IMR-90 (cell line): ENCODE data around the gene GDF15. TPM values are rescaled to one million over a fixed set of nuclear protein-coding genes. Genes with fewer than 3 reads are reported as not detected.

Experiments
- ATAC-seq: fragments of 200-7000 bp; cut with Tn5 transposase; 2 replicates; pipeline ENCODE4 v1.9.1; 2020; ENCODE audit warnings: low read depth, mild to moderate bottlenecking, moderate library complexity
- BruUV-seq: library from RNA; stranded (reverse); fragments of 400-500 nt; replicated peaks from 2 replicates; lab custom pipeline; 2021; lab: Mats Ljungman, UMichigan
- CTCF ChIA-PET: fragments of 300-600 bp; formaldehyde crosslinking; extraction: SDS; loops from one replicate; lab custom pipeline; 2021; ENCODE audit warnings: antibody characterized with exemption; lab: Yijun Ruan, JAX
- POLR2A ChIA-PET: fragments of 300-600 bp; sonication (Branson Sonifier 250); formaldehyde crosslinking; loops from one replicate; lab custom pipeline; 2022; ENCODE audit warnings: antibody characterized with exemption; ENCODE audit not compliant: unreplicated experiment; lab: Charles Lee
- DNase-seq: peaks from one replicate; pipeline ENCODE4 v3.0.0; 2013
- H2AFZ ChIP-seq: replicated peaks from 2 replicates; pipeline ENCODE3; 2013; ENCODE audit warnings: low read length, mild to moderate bottlenecking; ENCODE audit not compliant: poor library complexity
- H2AK5ac ChIP-seq: 2 replicates; pipeline ENCODE4 v1.6.1; 2013; ENCODE audit warnings: low read depth, low read length, inconsistent platforms
- H2AK9ac ChIP-seq: replicated peaks from 2 replicates; pipeline ENCODE3; 2013; ENCODE audit warnings: mild to moderate bottlenecking, low read depth, low read length, moderate library complexity; ENCODE audit not compliant: poor library complexity
- H2BK120ac ChIP-seq: 2 replicates; pipeline ENCODE4 v1.6.1; 2013; ENCODE audit warnings: low read depth, low read length, inconsistent platforms
- H2BK15ac ChIP-seq: 3 replicates; pipeline ENCODE4 v1.6.1; 2013; ENCODE audit warnings: low read depth, low read length, inconsistent platforms
- H2BK20ac ChIP-seq: 2 replicates; pipeline ENCODE4 v1.6.1; 2013; ENCODE audit warnings: low read depth, mild to moderate bottlenecking, inconsistent platforms, low read length, moderate library complexity
- H2BK5ac ChIP-seq: 2 replicates; pipeline ENCODE4 v1.6.1; 2013; ENCODE audit warnings: mild to moderate bottlenecking, low read depth, low read length, inconsistent platforms; ENCODE audit not compliant: poor library complexity, severe bottlenecking
- H3K14ac ChIP-seq: replicated peaks from 2 replicates; pipeline ENCODE4 v1.6.1; 2013; ENCODE audit warnings: low read depth, low read length, inconsistent platforms
- H3K18ac ChIP-seq: 2 replicates; pipeline ENCODE4 v1.6.1; 2013; ENCODE audit warnings: low read depth, low read length, control low read depth
- H3K23ac ChIP-seq: 2 replicates; pipeline ENCODE4 v1.6.1; 2013; ENCODE audit warnings: low read depth, low read length, inconsistent platforms
- H3K27ac ChIP-seq: 2 replicates; pipeline ENCODE4 v1.5.1; 2013; ENCODE audit warnings: mild to moderate bottlenecking, control low read depth, low read length; ENCODE audit not compliant: insufficient read depth
- H3K27me3 ChIP-seq: 2 replicates; pipeline ENCODE4 v1.6.1; 2013; ENCODE audit warnings: low read length; ENCODE audit not compliant: control insufficient read depth, insufficient read depth
- H3K36me3 ChIP-seq: 2 replicates; pipeline ENCODE4 v1.6.1; 2013; ENCODE audit warnings: low read length, mixed read lengths; ENCODE audit not compliant: control insufficient read depth, insufficient read depth
- H3K4ac ChIP-seq: 2 replicates; pipeline ENCODE4 v1.6.1; 2013; ENCODE audit warnings: low read depth, low read length, inconsistent platforms
- H3K4me1 ChIP-seq: 2 replicates; pipeline ENCODE4 v1.6.1; 2013; ENCODE audit warnings: low read length, mixed read lengths; ENCODE audit not compliant: control insufficient read depth, insufficient read depth
- H3K4me2 ChIP-seq: 2 replicates; pipeline ENCODE4 v1.6.1; 2013; ENCODE audit warnings: low read depth, mild to moderate bottlenecking, control low read depth, low read length, moderate library complexity
- H3K4me3 ChIP-seq: 2 replicates; pipeline ENCODE4 v1.5.1; 2013; ENCODE audit warnings: low read depth, mild to moderate bottlenecking, control low read depth, low read length, moderate library complexity; ENCODE audit not compliant: insufficient read depth
- H3K56ac ChIP-seq: 2 replicates; pipeline ENCODE4 v1.6.1; 2013; ENCODE audit warnings: low read length, inconsistent platforms; ENCODE audit not compliant: insufficient read depth; ENCODE audit errors: extremely low read depth
- H3K79me1 ChIP-seq, 2 experiments: 2 replicates each; pipeline ENCODE4 v1.6.1; 2013; ENCODE audit warnings: low read length in 2 of 2, inconsistent platforms in 1 of 2, low read depth in 1 of 2
- H3K9ac ChIP-seq: 2 replicates; pipeline ENCODE4 v1.6.1; 2013; ENCODE audit warnings: low read depth, low read length, control low read depth
- H3K9me1 ChIP-seq: 2 replicates; pipeline ENCODE4 v1.6.1; 2013; ENCODE audit warnings: low read length, inconsistent platforms; ENCODE audit not compliant: insufficient read depth
- H3K9me3 ChIP-seq: 2 replicates; pipeline ENCODE4 v1.6.1; 2013; ENCODE audit warnings: low read length; ENCODE audit not compliant: control insufficient read depth, insufficient read depth
- H4K20me1 ChIP-seq: 2 replicates; pipeline ENCODE4 v1.6.1; 2013; ENCODE audit warnings: low read length, inconsistent platforms; ENCODE audit not compliant: insufficient read depth
- H4K5ac ChIP-seq: 2 replicates; pipeline ENCODE4 v1.6.1; 2013; ENCODE audit warnings: mild to moderate bottlenecking, low read depth, low read length, control low read depth
- H4K8ac ChIP-seq, 2 experiments: 2 replicates each; pipeline ENCODE4 v1.6.1; 2013; ENCODE audit warnings: low read depth in 2 of 2, low read length in 2 of 2, control low read depth in 1 of 2, inconsistent platforms in 1 of 2
- H4K91ac ChIP-seq: 2 replicates; pipeline ENCODE4 v1.6.1; 2013; ENCODE audit warnings: low read depth, low read length, inconsistent platforms; ENCODE audit not compliant: insufficient read depth
- BHLHE40 ChIP-seq: fragments of 150-350 bp; IDR thresholded peaks from 2 replicates; pipeline ENCODE4 v1.6.1; 2016; ENCODE audit warnings: mild to moderate bottlenecking, low read depth, low read length
- CEBPB ChIP-seq: IDR thresholded peaks from 2 replicates; pipeline ENCODE4 v1.6.1; 2012; ENCODE audit warnings: low read depth, low read length, improper control_type of control experiment
- CTCF ChIP-seq: conservative IDR thresholded peaks from 2 replicates; pipeline ENCODE4 v1.5.1; 2012; ENCODE audit warnings: mild to moderate bottlenecking, low read depth, low read length, improper control_type of control experiment
- FOS ChIP-seq: fragments of 150-350 bp; IDR thresholded peaks from 2 replicates; pipeline ENCODE4 v1.6.1; 2016; ENCODE audit warnings: low read depth, low read length
- MAFK ChIP-seq: IDR thresholded peaks from 2 replicates; pipeline ENCODE4 v1.6.1; 2012; ENCODE audit warnings: low read depth, low read length, improper control_type of control experiment
- NFE2L2 ChIP-seq: fragments of 150-350 bp; IDR thresholded peaks from 2 replicates; pipeline ENCODE4 v1.6.1; 2016; ENCODE audit warnings: low read depth, mild to moderate bottlenecking, low read length
- POLR2A ChIP-seq: IDR thresholded peaks from 2 replicates; pipeline ENCODE4 v1.6.1; 2012; ENCODE audit warnings: mild to moderate bottlenecking, low read depth, low read length
- RFX5 ChIP-seq: IDR thresholded peaks from 2 replicates; pipeline ENCODE4 v1.8.0; 2012; ENCODE audit warnings: low read depth, mild to moderate bottlenecking, low read length, moderate library complexity
- WGBS, 2 experiments: methylation state at CpG; one replicate each; pipeline versions ENCODE4 v1.1.5 to v1.1.7; 2013; ENCODE audit warnings: missing lambda C conversion rate in 2 of 2; ENCODE audit not compliant: insufficient read length in 1 of 2; ENCODE audit errors: extremely low coverage in 2 of 2; 5-methylcytosine and 5-hydroxymethylcytosine counted together
- dilution Hi-C: fragments of 300-500 bp; cut with HindIII; formaldehyde crosslinking; loops from one replicate; pipeline ENCODE4 v1.14.3; 2018; ENCODE audit warnings: low sequenced_read_pairs; ENCODE audit not compliant: unreplicated experiment
- in situ Hi-C: fragments of 300-500 bp; cut with MboI; formaldehyde crosslinking; loops from 3 replicates; pipeline ENCODE4 v1.14.3; 2019; ENCODE audit warnings: low sequenced_read_pairs, inconsistent platforms, mixed read lengths
- intact Hi-C: fragments of 100-400 bp; cut with micrococcal nuclease; formaldehyde crosslinking; loops from 2 replicates; pipeline ENCODE4 v1.10.0; 2022
- polyA plus RNA-seq, 3 experiments: library from polyadenylated mRNA; depleted of rRNA; stranded (reverse); fragments of >200 nt; gene quantifications; 2 replicates each; pipeline ENCODE4 v1.2.3, GENCODE V29; 2012; ENCODE audit warnings: low replicate concordance in 1 of 3
- total RNA-seq: library from RNA; depleted of rRNA; stranded (reverse); fragments of >200 nt; gene quantifications from 2 replicates; pipeline ENCODE4 v1.2.3, GENCODE V29; 2012
- TF ChIP-seq, protein P1 (sequence below): fragments of 150-350 bp; IDR thresholded peaks from 2 replicates; pipeline ENCODE4 v1.6.1; 2016; ENCODE audit warnings: low read depth, mild to moderate bottlenecking, low read length, moderate library complexity, borderline replicate concordance

The GDF15 gene
- total and polyA plus RNA-seq, 2 of the 4 experiments (the other 2 are of a cell fraction) = 5.6 to 49.8 TPM

DNA sequence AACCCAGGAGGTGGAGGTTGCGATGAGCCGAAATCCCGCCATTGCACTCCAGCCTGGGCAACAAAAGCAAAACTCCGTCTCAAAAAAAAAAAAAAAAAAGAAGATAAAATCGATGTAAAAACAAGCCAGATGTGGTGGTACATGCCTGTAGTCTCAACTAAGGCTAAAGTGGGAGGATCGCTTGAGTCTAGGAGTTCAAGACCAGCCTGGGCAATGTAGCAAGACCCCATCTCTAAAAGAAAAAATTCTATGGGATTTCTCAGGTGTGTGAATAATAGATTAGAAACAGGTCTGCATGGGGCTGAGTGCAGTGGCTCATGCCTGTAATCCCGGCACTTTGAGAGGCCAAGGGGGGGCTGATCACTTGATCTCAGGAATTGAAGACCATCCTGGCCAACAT is 34.4 kb upstream of the GDF15 start:
- Histone ChIP-seq H3K27ac (no peak overlapping the region), H3K14ac (no peak overlapping the region), H3K9me1 (peaks cover 3% of the 10 kb centered on the region; the same call in 1 of the 2 replicates), H3K9ac (no peak overlapping the region), H2BK15ac (no peak overlapping the region), H4K8ac (no peak overlapping the region), H4K91ac (no peak overlapping the region), H2AK5ac (no peak overlapping the region), H3K9me3 (no peaks in the 10 kb centered on the region), H3K79me1 (peaks cover 0 to 4% of the 10 kb centered on the region in 2 experiments; a peak in 1 of 4 replicates), H3K27me3 (no peaks in the 10 kb centered on the region), H4K20me1 (no peaks in the 10 kb centered on the region), H3K23ac (no peak overlapping the region), H2BK20ac (no peak overlapping the region), H3K36me3 (peaks cover 15% of the 10 kb centered on the region), H2AFZ (no peak overlapping the region), H3K4me1 (no peaks in the 10 kb centered on the region; the same call in 1 of the 2 replicates), H2BK120ac (no peak overlapping the region), H3K56ac (no peak overlapping the region), H2BK5ac (no peak overlapping the region), H3K18ac (no peak overlapping the region), H2AK9ac (no peak overlapping the region), H3K4ac (no peak overlapping the region), H3K4me2 (no peak overlapping the region), H4K5ac (no peak overlapping the region), H3K4me3 (no peak overlapping the region)
- WGBS, 2 experiments = 100% methylated on average over 1 of the region's 7 CpGs; no CpG with 5 or more reads in 1 of the 2 experiments
- DNase-seq = no peak
- no peak for ATAC-seq
- intact Hi-C loops (no loop called here), dilution Hi-C loops (no loop called here), in situ Hi-C loops (loop anchor here (5.0 kb wide), 1 partner anchor 56 kb away; no protein-coding TSS in a partner anchor)
- CTCF ChIA-PET = no interaction called here
- BruUV-seq = no TSS peak
- TF ChIP-seq MAFK (no peak), BHLHE40 (no peak), POLR2A (no peak), RFX5 (no peak), CTCF (no peak), FOS (no peak), NFE2L2 (no peak), CEBPB (no peak)
- TF ChIP-seq, protein P1, sequence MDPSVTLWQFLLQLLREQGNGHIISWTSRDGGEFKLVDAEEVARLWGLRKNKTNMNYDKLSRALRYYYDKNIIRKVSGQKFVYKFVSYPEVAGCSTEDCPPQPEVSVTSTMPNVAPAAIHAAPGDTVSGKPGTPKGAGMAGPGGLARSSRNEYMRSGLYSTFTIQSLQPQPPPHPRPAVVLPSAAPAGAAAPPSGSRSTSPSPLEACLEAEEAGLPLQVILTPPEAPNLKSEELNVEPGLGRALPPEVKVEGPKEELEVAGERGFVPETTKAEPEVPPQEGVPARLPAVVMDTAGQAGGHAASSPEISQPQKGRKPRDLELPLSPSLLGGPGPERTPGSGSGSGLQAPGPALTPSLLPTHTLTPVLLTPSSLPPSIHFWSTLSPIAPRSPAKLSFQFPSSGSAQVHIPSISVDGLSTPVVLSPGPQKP = no peak
- POLR2A ChIA-PET = no interaction called here
